GM19351 (cell line): ENCODE measurements around the gene PPFIA1.
"Not testable (repeated sequence)": the region's sequence is repeated elsewhere in the genome, so short reads cannot be mapped to it uniquely, and the experiment has no call there.

Experiments
- ATAC-seq: cut with Tn5 transposase; IDR thresholded peaks from one replicate; pipeline ENCODE4 v1.9.1; 2021; ENCODE audit warnings: mild to moderate bottlenecking, moderate library complexity; ENCODE audit not compliant: unreplicated experiment

Gene PPFIA1

DNA sequence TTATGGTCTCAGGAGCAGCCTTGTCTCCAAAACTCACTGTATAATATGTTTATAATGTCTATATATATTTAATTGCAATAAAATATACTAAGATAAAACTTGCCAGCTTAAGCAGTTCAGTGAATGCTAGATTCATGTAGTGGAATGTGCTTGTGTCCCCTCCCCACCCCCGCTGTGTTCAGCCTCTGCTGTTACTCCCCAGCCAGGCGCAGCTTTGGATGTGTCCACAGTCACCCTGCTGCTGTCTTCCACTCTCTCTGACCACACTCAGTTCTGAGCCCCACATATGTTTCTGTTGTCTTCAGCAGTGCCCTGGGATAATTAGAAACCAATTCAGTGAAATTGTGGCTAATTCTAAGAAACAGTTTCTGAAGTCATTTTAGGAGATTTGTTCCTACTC lies 52.2 kb downstream of the PPFIA1 start:
- no peak for ATAC-seq

DNA sequence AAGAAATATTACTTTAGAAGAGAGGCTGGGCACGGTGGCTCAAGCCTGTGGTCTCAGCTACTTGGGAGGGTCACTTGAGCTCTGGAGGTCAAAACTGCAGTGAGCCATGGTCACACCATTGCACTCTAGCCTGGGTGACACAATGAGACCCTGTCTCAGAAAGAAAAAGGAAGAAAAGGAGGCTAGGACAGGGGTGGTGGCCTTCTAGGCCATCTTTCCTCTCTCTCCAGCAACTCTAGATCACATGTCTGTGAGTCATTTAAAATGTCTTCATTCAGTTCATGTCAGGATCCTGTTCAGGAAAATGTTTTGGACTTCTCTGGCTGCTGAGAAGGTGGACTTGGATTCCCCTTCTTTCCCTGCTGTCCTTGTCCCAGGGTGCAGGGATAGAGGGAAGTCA lies 53.3 kb downstream of the PPFIA1 start:
- ATAC-seq = no peak

DNA sequence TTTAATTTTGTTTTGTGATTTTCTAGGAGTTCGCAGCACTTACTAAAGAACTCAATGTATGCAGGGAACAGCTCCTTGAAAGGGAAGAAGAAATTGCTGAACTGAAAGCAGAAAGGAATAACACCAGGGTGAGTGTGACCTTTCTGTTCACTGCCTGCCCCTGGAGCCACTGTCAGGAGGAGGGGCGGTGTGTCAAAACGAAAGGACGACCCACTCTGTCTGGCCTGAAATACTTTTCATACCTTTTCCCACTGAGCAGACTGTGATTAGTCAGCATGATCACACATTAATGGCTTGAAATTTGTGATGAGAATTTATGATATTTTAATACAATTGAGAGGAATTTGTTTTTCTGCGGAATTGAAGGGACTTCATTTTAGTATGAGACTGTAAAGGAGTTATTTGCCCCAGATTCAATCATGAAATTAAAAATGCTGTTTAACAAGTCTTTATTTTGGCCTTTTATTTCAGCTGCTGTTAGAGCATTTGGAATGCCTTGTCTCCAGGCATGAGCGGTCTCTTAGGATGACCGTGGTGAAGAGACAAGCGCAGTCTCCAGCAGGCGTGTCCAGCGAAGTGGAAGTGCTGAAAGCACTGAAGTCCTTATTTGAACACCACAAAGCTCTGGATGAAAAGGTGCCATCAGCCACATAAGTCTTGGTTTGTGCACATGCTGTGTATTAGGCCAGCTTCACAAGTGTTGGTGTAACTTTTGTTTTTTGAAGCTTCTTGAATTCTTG lies 54.1 kb downstream of the PPFIA1 start:
- ATAC-seq = peak; percentile 83

DNA sequence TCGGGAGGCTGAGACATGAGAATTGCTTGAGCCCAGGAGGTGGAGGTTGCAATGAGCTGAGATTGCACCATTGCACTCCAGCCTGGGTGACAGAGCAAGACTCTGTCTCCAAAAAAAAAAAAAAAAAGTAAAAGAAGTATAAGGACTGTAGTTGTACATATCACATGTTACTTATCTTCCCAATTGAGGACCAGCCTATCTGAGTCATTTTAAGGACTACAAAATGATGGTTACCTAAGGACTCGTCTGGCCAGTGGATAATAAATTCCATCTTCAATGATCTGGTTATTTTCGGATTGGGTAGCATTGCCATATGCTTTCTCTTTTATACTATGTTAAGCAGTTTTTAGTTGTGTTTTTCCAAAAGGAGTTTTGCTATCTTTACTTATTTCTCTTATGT lies 55.3 kb downstream of the PPFIA1 start:
- ATAC-seq = no peak

DNA sequence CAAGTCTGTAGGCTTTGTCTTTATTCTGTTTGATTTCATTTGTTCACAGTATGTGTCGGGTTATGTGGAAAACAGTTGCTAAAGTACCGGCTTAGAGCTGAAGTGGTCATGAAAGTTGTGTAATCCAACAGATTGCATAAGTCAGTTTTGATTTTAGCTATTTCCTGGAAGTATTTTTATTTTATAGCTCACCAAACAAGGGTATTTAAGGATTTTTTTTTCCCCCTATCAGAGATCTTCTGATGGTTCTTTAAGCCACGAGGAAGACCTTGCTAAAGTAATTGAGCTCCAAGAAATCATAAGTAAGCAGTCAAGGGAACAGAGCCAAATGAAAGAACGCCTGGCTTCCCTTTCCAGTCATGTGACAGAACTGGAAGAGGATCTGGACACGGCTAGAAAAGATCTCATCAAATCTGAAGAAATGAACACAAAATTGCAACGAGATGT lies 55.9 kb downstream of the PPFIA1 start:
- no peak for ATAC-seq

DNA sequence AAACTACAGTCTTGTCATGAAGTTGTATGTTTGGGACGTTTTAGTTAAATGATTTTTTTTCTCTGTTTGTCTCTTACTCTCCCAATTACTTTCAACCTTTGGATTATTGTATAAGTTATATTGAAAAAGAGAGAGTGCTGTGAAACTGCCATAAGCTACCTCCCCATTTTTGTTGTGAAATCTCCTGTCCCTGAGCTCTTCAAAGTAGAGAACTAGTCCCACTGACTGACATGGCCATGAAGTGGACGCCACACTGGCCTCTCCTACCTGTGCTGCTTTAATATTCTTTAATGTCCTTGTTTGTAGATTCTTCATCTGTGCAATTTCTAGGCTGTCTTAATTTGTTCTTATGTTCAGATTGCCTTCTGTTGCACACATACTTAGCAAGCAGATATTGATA lies 56.3 kb downstream of the PPFIA1 start:
- no peak for ATAC-seq

DNA sequence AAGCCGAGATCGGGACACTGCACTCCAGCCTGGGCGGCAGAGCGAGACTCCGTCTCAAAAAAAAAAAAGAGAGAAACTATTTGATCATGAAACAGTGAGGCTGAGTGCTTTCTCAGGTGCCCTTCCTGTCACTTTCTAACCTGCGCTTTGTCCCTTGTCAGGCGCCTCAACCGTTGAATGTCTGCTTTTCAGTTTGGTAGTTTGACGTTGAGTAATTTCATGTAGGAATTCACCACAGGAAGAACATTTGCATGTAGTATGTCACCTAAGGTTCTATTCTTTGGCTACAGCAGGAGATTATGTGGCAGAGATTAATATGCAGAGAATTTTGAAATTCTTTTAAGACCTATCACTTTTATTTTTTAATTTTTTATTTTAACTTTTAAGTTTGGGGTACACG lies 57.2 kb downstream of the PPFIA1 start:
- no peak for ATAC-seq

DNA sequence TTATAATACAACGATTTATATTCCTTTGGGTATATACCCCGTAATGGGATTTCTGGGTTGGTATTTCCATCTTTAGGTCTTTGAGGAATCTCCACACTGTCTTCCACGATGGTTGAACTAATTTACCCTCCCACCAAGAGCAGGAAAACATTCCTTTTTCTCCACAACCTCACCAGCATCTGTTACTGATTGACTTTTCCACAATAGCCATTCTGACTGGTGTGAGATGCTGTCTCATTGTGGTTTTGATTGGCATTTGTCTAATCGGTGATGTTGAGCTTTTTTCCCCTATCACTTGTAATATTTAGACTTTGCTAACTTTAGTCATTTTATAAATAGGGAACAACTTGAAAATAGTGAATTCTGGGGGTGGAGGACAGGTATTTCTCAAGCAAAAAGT lies 58.1 kb downstream of the PPFIA1 start:
- no peak for ATAC-seq

DNA sequence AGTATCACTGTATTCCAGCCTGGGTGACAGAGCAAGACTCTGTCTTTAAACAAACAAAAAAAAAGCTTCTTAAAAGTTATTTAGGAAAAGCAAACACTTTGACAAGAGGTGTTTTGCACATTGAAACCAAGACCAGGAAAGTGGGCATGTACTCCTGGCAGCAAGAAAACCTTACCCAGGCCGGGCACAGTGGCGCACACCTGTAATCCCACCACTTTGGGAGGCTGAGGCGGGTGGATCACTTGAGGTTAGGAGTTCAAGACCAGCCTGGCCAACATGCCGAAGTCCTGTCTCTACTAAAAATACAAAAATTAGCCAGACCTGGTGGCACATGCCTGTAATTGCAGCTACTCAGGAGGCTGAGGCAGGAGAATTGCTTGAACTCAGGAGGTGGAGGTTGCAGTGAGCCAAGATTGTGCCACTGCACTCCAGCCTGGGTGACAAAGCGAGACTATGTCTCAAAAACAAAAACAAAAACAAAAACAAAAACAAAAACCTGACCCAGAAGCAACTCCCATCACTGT lies 60.9 kb downstream of the PPFIA1 start:
- not testable (repeated sequence) for ATAC-seq

DNA sequence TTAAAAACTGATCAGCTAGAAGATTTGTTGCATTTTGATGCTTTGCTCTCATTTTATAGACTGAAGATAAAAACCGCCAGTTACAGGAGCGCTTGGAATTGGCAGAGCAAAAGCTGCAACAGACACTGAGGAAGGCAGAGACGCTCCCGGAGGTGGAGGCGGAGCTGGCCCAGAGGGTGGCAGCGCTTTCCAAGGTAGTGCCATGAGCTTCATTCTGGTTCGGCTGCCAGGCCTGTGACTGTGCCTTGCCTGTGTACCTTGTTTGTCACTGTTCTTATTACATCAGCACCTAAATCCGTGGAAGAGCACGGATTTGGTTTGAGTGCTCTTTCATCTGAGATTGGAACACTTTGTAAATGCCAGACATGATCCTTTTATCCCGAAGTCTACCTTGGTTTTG lies 61.4 kb downstream of the PPFIA1 start:
- ATAC-seq = no peak

DNA sequence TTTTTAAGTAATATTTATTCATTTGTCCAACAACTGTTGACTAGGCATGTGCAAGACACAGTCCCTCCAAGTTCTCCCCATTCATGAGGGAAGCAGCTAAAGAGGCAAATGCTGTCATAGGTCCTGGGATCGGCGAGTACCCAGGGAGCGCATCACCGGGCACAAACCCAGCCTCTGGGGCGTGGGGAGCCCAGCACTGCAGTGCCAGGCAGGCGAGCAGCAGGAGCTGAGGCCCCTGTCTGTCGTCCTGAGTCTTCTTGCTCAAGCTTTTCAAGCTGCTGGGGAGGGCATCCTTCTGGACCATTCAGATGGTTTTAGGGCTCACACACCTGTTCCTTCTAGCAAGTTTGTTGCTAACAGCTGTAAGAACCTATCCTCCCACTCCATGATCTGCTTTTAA lies 62.1 kb downstream of the PPFIA1 start:
- no peak for ATAC-seq

DNA sequence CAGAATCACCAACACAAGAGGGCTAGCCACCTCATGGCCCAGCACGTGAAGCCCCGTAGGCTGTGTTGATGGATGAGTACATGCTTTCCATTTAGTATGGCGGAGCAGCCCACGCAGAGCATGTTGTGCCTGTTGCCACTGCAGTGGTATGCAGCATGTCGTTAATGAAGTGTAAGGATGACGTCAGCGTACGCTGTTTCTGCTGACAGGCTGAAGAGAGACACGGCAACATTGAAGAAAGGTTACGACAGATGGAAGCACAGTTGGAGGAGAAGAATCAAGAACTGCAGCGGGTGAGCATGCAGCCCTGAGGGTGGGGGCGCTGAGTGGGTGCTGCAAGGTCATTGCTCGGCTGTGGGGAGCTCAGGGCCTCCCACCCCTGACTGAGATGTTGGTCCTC lies 62.8 kb downstream of the PPFIA1 start:
- ATAC-seq = no peak

DNA sequence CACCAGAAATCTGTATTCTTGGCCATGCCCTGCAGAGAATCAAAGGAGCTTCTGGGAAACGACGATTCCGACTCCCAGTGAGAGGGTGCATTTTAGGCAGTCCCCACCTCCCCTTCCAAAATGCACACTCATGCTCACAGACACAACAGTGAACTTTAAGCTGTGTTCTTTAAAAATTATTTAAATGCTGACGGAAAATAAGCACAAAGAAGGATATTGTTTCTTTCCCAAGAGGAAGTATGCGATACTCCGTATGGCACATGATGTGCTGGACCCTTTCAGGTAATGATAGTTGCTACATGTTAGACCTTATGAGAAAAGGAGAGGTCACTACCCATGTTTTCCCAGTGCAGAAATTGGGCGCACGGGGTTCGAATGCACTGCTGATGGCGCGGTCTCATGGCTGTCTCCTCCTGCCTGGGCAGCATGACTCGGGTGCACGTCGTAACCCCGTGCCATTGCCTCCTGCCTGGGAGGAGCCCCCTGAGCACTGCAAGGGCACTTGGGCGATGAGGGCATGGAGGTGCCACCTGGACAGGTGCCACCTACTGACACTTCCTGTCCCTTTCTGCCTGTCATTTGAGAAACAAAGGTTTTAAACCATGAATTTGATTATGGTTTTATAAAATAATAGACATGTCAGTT lies 64.0 kb downstream of the PPFIA1 start:
- ATAC-seq = no peak

DNA sequence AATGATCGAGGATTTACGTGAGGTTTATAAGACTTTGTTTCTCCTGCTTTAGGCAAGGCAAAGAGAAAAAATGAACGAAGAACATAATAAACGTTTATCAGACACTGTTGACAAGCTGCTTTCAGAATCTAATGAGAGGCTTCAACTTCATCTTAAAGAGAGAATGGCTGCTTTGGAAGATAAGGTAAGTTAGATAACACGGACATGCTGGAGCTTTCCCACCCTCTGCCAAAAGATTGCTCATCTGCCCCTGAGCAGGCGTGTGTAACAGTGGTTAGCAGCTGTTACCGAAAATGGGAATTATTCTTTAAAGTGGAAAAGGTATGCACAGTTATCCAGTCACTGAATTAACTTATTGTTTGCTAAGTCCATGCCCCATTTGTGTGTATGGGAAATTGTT lies 65.0 kb downstream of the PPFIA1 start:
- no peak for ATAC-seq

DNA sequence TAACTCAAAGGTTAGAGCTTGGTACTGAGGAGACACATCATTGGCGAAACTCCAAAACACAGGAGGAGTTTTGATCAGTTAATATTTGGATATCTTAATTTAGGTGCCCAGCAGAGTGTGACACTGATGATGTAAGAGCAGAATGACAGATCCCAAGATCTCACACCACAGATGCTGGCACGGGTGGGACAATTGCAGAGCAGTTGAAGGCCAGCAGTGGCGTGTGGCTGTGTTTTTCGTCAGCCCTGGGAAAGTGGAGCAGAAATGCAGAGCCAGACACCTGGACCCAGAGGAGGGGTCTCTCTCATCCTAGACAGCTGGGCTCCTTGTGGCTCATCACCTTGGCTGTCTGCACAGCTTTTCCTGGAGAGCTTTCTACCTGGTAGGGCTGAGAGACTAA lies 68.1 kb downstream of the PPFIA1 start:
- ATAC-seq = no peak

DNA sequence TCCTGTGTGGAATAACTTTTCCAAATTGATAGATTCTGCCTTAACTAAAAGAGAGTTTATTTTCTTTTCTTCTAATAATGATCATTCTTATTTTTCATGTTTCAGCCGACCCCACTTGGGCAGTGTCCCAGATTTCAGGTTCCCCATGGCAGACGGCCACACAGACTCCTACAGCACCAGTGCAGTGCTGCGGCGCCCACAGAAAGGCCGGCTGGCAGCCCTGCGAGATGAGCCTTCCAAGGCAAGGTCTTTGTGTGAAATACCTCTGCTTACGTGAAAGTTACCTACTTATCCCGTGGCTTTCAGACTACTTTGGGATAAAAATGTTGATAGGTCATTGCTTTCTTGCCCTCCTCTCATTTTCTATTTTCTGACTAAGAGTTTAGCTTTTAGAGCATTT lies 68.6 kb downstream of the PPFIA1 start:
- ATAC-seq = no peak

DNA sequence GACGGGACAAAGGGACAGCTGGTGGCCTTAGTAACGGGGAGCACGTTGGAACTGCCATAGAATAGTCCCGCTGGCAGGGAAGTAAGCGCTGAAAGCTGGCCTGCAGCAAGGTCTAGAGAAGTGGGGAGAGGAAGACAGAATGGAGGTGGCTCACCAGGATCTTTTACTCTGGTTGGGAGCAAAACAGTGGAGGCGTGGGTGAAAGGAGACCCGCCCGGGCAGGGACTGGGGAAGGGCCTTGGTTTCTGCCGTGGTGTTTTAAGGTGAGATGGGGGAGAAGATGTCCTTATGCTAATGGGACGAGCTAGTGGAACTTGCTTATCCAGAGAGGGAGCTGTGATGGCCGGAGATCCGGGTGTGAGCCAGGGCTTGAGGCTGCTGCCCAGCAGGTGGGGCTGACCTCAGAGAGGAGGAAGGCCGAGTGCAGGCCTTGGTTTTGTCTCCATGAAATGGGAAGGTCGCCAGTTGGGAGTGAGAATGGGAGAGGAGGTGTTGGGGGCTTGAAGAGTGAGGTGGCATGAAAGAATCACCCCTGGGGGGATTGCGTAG lies 71.5 kb downstream of the PPFIA1 start:
- ATAC-seq = no peak

DNA sequence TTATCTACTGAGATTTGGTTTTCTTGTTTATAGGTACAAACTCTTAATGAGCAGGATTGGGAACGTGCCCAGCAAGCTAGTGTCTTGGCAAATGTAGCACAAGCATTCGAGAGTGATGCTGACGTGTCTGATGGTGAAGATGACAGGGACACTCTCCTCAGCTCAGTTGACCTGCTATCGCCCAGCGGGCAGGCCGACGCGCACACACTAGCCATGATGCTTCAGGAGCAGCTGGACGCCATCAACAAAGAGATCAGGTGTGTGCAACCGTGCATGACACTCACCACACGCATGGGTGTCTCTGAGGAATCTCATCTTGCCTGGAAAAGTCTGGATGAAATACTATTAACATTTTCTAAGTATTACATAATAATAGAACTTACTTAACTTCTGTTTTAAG lies 73.1 kb downstream of the PPFIA1 start:
- no peak for ATAC-seq

DNA sequence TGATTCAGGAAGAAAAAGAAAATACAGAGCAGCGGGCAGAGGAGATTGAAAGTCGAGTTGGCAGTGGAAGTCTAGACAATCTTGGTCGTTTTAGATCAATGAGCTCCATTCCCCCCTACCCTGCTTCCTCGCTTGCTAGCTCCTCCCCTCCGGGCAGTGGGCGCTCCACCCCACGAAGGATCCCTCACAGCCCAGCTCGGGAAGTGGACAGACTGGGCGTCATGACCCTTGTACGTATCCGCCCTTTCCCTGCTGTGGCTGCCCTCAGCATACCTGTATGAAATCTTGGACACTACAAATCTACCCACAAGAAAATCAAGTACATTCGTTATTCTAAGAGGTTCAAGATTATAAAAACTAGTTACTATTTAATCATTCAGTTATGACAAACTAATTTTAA lies 77.7 kb downstream of the PPFIA1 start:
- no peak for ATAC-seq

DNA sequence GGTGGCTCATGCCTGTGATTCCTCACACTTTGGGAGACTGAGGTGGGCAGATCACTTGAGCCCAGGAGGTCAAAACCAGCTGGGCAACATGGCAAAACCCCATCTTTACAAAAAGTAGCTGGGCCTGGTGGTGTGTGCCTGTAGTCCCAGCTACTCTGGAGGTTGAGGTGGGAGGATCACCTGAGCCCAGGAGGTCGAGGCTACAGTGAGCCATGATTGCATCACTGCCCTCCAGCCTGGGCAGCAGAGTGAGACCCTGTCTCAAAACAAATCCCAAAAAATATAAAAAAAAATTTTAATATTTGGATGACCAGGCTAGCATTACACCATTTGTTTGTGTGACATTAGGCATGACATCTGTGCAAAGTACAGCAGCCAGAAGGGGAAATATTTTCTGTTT lies 78.1 kb downstream of the PPFIA1 start:
- no peak for ATAC-seq

DNA sequence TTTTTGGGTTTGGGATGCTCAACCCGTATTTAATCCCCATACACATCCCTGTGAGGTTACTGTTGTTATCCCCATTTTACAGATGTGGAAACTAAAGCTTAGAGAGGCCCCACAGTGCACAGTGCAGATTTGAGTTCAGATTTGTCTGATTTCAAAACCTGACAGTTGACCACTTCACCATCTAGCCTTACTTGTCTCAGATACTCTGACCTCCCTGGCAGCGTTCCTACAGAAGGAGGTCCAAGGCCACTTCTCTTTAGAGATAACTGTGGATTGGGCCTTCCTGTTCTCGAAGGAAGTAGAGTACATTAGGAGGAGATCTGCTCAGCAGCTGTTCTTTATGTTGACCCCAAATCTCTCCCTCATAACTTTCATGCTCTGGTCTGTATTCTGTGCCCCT lies 81.2 kb downstream of the PPFIA1 start:
- no peak for ATAC-seq

DNA sequence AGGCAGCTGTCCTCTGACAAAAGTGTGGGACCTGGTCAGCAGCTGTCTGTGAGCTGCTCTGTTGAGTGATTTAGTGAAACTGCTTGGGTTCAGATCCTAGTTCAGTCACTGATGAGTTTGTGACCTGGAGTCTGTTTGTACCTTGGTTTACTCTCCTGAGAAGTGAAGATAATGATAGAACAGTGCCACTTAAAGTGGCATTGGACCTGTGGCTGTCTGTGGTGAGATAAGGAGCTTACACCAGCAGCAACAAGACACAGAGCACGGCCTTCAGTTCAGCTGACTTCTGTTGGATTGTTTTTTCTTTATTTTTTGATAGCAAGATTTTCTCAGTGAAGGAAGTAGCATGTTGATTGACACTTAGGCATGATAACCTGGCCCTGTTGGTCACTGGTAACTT lies 81.6 kb downstream of the PPFIA1 start:
- no peak for ATAC-seq
